GM19043 (cell line): Measurements from ENCODE around the gene KCNK18.
A peak's percentile ranks its signal among the peaks of the same experiment; 100 is the strongest.
"Not testable (repeated sequence)": the region's sequence is repeated elsewhere in the genome, so short reads cannot be mapped to it uniquely, and the experiment has no call there.

ENCODE experiments used
- ATAC-seq: cut with Tn5 transposase; IDR thresholded peaks from one replicate; pipeline ENCODE4 v1.9.1; 2021; ENCODE audit warnings: low read depth; ENCODE audit not compliant: unreplicated experiment

Gene KCNK18

DNA sequence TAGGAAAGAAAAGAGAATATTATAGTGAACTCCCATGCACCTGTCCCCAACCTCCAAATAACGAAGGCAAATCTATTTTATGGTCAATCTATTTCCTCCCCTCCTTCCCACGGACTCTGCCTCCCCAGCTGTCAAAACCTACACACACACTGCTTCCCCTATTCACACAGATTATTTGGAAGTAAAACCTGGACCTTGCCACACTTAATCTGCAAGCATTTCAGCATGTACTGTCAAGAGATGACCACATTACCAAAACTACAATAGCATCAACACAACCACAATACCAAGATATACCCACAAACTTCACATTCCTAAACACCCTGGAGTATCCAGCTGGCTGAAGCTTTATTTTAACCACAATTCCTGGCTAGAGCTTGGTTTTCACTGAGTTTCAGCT, 27.8 kb upstream of the KCNK18 start:
- ATAC-seq = no peak

- no peak for ATAC-seq
Observed at GRCh38 chr10:117170244-117170643, 27.0 kb upstream of the KCNK18 start.

- ATAC-seq = peak; percentile 76
Observed at GRCh38 chr10:117174439-117175214, 22.7 kb upstream of the KCNK18 start.

GRCh38 chr10:117175215-117175900, 21.9 kb upstream of the KCNK18 start:
- peak; percentile 35 for ATAC-seq

GRCh38 chr10:117175901-117176534, 21.3 kb upstream of the KCNK18 start:
- peak; percentile 49 for ATAC-seq

DNA sequence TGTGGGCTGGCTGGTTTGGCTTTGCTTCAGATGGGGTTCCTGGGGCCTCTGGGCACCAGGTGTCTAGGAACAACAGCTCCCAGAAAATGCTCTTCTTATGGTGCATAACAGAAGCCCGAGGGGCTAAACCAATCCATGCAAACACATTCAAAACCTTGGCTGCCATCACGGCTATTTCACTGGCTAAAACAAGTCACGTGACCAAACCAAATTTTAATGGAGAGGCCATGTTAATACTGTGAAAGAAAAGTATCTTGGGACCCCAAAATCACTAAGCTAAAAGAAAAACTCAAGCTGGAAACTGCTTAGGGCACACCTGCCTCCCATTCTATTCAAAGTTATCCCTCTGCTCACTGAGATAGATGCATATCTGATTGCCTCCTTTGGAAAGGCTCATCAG, 19.1 kb upstream of the KCNK18 start:
- ATAC-seq = no peak

DNA sequence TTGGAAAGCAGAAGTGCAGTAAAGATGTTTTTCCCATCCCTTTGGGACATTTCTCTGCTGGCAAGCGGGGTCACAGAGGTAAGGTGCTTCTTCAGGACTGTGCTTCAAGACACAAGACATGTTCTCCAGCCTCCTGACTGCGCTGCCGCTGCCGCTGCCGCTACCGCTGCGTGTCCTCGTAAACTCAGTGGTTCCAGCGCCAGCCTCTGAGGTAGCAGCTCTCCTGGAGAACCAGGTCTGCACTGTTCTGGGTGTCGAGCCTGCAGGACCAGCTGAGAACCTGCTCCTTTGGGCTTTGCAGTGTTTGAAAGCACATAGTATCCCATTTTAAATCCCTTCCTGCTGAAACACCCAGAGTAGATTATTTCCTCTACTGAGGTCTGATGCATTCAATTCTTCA, 13.0 kb upstream of the KCNK18 start:
- ATAC-seq = no peak

- no peak for ATAC-seq
Observed at GRCh38 chr10:117184821-117185220, 12.5 kb upstream of the KCNK18 start.

GRCh38 chr10:117185817-117186216, 11.5 kb upstream of the KCNK18 start:
- ATAC-seq = not testable (repeated sequence)

DNA sequence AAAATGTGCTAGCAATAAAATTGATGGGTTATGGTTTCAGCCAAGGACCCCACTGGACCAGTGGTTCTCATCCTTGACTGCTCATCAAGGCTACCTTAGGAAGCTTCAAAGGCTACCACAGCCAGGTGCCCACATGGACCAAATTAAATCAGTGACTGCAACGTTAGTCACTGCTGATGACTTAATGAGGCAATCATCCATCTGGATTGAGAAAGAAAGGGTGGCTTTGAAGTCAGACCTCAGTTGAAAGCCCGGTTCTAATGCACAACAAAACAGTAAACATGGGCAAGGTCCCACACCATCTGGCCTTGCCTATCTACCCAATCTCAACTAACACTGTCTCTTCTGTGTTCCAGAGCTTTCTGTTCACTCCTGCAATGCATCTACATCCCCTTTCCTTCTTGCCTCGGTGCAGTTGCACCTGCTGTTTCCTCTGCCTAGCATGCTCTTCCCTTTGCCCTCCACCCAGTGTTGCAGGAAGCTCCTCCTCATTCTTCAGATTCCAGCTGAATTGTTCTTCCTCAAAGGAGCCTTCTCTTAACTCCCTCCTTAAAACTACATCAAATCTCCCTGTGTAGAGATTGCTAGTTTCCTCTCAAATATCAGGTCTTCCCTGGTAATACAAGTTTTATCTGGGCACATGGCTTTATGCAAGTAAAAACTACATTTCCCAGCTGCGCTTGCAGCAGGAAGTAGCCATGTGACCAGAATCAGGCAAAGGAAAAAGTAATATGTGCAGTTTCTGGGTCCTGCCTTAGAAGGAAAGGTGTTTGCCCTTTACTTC, 10.3 kb upstream of the KCNK18 start:
- no peak for ATAC-seq

- ATAC-seq = no peak
Observed at GRCh38 chr10:117188371-117188770, 8.9 kb upstream of the KCNK18 start.

GRCh38 chr10:117189557-117189956, 7.7 kb upstream of the KCNK18 start:
- no peak for ATAC-seq

DNA sequence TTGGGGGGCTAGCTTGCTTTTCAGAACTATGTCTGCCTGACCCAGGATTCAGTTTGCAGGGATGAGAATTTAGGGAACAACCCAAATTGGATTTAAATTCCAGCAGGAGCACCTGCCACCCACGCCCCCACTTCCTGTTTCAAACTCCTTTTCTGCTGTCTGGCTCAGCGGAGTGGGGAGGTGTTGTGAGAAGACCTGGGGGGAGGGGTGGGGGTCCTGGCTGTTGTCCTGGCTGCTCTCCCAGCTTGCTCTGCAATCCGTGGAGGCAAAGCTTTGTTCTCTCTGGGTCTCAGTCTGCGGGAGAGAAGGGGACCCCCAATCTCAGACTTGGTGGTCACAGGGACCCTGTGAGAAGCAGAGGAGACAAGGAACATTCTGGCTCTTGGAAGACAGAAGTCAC, 799 bp downstream of the KCNK18 start:
- no peak for ATAC-seq

GRCh38 chr10:117201826-117202225, 4.5 kb downstream of the KCNK18 start:
- no peak for ATAC-seq

DNA sequence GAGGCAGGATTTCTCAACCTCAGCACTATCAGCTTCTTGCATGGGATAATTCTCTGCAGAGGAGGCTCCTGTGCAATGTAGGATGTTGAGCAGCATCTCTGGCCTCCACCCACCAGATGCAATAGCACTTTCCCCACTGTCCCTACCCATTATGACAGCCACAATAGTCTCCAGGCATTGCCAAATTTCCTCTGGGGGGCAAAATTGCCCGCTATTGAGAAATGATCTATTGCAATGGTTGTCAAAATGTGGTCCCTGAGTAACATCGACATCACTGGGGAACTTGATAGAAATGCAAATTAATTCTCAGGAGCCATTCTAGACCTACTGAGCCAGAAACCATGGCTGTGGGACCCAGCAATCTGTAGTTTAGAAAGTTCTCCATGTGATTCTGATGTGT, 7.0 kb downstream of the KCNK18 start:
- ATAC-seq = no peak

DNA sequence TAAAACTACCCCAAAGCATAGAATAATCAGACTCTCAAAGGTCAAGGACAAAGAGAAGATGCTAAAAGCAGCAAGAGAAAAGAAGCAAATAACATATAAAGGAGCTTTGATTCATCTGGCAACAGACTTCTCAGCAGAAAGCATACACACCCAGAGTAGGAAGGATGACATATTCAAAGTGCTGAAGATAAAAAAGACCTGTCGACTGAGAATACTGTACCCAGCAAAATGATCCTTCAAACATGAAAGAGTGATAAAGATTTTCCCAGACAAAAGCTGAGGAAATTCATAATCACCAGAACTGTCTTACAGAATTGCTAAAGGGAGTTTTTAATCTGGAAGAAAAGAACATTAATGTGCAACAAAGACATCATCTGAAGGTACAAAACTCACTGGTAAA, 14.9 kb downstream of the KCNK18 start:
- no peak for ATAC-seq

DNA sequence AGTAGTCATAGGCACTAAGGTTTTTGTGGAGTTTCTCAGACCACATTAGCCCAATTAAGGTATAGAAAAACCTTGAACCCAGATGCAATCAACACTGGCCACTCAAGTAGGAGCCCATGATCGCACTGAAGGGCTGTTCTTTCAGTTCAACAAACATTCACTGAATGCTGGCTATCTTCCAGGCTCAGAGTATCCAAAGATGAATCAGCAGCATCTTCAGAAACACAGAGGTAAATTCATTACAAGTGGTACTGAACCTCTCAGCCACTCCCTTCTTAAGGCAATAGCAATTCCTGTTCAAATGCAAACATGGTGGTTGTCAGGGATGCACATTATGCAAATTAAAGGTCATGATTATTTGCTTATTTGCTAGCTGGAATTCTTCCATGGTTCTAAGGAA, 17.1 kb downstream of the KCNK18 start:
- no peak for ATAC-seq

DNA sequence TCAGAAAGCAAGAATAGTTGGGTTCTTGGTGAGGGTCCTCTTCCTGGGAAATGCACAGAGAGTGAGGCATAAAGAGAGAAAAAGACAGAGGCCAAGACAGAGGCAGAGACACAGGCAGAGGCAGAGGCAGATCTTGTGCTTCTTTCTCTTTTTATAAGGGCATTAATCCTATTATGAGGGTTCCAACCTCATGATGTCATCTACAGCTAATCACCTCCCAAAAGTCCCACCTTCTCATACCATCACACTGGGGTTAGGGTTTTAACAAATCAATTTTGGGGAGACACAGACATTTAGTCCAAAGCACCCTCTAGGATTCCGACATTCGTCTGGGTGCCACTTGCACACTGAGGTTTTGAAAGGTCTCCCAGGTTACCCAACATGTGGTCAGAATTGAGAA, 17.8 kb downstream of the KCNK18 start:
- ATAC-seq = no peak

DNA sequence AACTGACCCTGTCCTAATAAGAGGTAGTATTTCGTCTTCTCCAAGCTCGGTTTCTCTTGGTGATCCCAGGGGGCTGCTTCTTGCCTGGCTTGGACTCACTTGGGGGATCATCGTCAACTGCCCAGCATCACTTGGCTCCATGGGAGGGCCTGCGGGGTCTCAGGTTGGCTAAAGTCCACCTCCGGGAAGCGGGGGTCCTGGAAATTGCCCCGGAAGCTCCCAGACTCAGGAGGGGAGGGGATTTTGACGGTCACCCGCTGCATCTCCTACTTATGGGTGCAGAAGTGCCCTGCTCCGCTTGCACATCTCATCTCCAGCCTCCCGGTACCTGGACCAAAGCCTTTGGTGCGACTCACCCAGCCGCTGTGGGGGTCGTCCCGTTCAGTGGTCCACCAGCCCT, 18.7 kb downstream of the KCNK18 start:
- no peak for ATAC-seq

DNA sequence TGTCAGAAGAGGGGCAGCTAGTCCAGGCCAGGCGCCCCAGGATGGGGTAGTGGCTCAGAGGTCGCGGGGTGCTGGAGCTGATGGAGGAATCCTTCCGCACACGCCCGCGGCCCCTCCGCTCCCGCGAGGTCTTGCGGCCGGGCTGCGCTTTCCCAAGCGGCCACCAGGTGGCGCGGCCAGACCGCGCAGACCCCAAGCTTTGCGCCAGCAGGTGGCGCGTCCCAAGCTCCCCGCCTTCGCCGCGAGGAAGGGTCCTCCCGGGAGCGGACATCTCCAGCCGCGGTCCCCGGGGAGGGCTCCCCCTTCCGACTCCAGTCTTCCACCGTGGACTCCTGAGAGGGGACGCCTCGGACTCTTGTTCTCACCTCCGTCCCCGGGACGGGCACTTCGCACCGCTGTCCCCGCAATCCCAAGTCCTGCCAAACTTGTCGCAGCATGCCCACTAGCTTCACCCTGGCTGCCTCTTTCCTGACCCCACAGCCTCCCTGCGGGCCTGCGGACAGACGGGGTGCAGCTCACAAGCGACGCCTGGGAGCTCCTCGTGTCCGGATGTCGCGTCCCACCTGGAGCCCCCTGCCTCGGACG, 19.4 kb downstream of the KCNK18 start:
- peak; percentile 81 for ATAC-seq
